Measurements from ENCODE around the gene ATP11A. TPM values are rescaled to one million over a fixed set of nuclear protein-coding genes. Genes with fewer than 3 reads are reported as not detected.

The ATP11A gene
- total RNA-seq, 2 donors from 2014 or later, result 15.8 to 19.6 TPM

DNA sequence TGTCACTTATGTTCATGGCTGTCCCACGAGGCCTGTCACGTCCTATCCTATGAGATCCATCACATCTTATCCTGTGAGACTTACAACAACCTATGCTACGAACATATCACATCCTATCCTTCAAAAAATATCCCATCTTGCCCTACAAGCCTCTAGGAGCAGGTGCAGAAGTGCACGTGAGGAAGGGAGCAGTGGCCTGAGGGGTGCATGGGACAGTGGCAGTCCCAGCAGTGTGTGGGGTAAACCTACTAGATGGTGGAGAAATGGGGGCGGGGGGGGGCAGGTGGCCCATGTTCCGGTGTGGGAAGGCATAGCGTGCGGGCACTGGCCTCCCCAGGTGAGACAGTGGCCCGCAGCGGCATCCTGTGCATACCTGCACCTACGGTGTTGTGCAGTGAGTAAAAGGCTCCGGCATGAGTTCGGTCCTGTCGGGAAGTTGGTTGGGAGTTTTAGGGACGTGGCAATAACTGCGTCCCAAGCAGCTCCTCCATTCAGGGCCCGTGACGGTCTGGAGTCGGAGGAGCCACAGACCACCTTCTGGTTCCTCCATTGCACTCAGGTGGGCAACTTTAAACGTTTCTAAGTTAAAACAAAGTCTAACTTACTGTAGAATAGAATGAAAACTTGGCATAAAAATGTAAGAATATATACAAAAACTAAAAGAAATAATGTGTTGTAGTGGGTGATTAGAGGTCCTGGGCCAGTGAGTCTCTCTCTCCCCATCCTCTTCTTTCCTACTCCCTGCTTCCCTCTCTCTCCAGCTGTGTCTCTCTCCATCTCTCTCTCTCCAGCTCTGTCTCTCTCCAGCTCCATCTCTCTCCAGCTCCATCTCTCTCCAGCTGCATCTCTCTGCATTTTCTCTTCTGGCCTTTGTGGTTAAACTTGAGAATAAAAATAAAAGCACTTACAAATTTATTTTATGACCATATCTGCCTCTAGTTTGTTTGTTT is 42.1 kb downstream of the ATP11A start:
- Histone ChIP-seq H3K9ac (ENCODE audit: low read depth in 2 of 2, low read length in 2 of 2) (no peak overlapping the region), H3K36me3 (no peaks in the 10 kb centered on the region), H3K9me3 (no peaks in the 10 kb centered on the region), H3K4me1 (no peaks in the 10 kb centered on the region), H3K4me3 (no peak overlapping the region), H3K27ac (no peak overlapping the region), H3K27me3 (no peaks in the 10 kb centered on the region)
- DNase-seq, result no peak
- intact Hi-C loops (cut with DNase I), result no loop called here
- TF ChIP-seq, protein P1, sequence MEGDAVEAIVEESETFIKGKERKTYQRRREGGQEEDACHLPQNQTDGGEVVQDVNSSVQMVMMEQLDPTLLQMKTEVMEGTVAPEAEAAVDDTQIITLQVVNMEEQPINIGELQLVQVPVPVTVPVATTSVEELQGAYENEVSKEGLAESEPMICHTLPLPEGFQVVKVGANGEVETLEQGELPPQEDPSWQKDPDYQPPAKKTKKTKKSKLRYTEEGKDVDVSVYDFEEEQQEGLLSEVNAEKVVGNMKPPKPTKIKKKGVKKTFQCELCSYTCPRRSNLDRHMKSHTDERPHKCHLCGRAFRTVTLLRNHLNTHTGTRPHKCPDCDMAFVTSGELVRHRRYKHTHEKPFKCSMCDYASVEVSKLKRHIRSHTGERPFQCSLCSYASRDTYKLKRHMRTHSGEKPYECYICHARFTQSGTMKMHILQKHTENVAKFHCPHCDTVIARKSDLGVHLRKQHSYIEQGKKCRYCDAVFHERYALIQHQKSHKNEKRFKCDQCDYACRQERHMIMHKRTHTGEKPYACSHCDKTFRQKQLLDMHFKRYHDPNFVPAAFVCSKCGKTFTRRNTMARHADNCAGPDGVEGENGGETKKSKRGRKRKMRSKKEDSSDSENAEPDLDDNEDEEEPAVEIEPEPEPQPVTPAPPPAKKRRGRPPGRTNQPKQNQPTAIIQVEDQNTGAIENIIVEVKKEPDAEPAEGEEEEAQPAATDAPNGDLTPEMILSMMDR (IDR thresholded peaks at IDR 0.05), result no peak

DNA sequence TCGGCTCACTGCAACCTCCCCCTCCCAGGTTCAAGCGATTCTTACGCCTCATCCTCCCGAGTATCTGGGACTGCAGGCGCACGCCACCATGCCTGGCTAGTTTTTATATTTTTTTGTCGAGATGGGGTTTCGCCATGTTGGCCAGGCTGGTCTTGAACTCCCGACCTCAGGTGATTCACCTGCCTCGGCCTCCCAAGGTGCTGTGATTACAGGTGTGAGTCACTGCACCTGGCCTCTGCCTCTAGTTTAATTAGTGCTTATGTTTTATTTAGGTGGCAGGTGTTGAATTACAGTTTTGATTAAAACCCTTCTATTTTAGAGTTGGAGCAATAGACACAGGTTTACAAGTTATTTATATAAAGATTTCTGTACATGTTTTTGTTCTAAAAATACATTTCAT is 42.8 kb downstream of the ATP11A start:
- intact Hi-C loops (cut with DNase I), result no loop called here
- Histone ChIP-seq H3K4me3 (no peak overlapping the region), H3K9ac (ENCODE audit: low read depth in 2 of 2, low read length in 2 of 2) (no peak overlapping the region), H3K27ac (no peak overlapping the region), H3K4me1 (no peaks in the 10 kb centered on the region), H3K27me3 (no peaks in the 10 kb centered on the region), H3K36me3 (no peaks in the 10 kb centered on the region), H3K9me3 (no peaks in the 10 kb centered on the region)
- TF ChIP-seq, protein P1 (IDR thresholded peaks at IDR 0.05), result no peak
- no peak for DNase-seq

- Histone ChIP-seq H3K27ac (no peak overlapping the region), H3K9me3 (no peaks in the 10 kb centered on the region), H3K9ac (ENCODE audit: low read depth in 2 of 2, low read length in 2 of 2) (no peak overlapping the region), H3K4me3 (no peak overlapping the region), H3K27me3 (no peaks in the 10 kb centered on the region), H3K4me1 (no peaks in the 10 kb centered on the region), H3K36me3 (no peaks in the 10 kb centered on the region)
- TF ChIP-seq, protein P1 (IDR thresholded peaks at IDR 0.05), result no peak
- DNase-seq, result no peak
- intact Hi-C loops (cut with DNase I), result no loop called here
Observed at GRCh38 chr13:112733112-112733511, 43.3 kb downstream of the ATP11A start.

DNA sequence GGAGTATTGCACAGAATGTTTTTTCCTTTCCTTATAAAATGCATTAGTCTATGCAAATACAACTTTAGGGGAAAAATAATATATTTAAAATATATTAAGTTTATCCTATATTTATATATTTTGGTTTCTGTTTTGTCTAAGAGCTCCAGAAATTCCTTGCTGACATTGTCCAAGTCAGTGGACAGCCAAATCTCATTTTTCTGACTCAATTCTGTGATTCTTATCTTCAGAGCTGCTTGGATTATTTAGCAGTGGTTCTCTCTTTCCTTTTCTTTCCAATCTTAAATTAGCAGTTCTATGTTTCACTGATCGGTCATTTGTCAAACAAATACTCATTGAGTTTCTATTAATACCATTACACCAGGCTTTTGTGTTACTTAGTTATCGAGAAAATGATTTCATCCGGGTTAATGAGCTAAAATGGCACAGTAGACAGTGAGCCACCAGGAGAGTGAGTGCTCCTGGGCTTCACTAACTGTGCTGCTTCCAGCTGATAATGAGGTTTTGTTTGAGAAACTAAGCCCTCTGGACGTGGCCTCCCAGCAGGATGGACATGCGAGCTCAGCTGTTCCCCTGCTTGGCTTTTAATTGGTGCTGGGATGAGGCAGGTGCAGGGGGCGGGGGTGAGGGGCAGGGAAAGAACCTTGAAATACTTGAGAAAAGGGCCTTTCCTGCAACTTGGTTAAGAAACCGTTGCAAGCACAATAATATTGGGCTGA is 44.0 kb downstream of the ATP11A start:
- Histone ChIP-seq H3K9ac (ENCODE audit: low read depth in 2 of 2, low read length in 2 of 2) (no peak overlapping the region), H3K27ac (no peak overlapping the region), H3K27me3 (no peaks in the 10 kb centered on the region), H3K4me1 (no peaks in the 10 kb centered on the region), H3K36me3 (no peaks in the 10 kb centered on the region), H3K4me3 (no peak overlapping the region), H3K9me3 (no peaks in the 10 kb centered on the region)
- intact Hi-C loops (cut with DNase I), result no loop called here
- no peak for DNase-seq
- TF ChIP-seq, protein P1 (IDR thresholded peaks at IDR 0.05), result no peak

- no peaks in the 10 kb centered on the region for H3K36me3 ChIP-seq
- no peaks in the 10 kb centered on the region for H3K4me1 ChIP-seq
- H3K4me3 ChIP-seq, result no peak overlapping the region
- H3K27ac ChIP-seq, result no peak overlapping the region
- no peak for DNase-seq
- H3K9ac ChIP-seq (ENCODE audit: low read depth in 2 of 2, low read length in 2 of 2), result no peak overlapping the region
- intact Hi-C loops (cut with DNase I), result no loop called here
- H3K9me3 ChIP-seq, result no peaks in the 10 kb centered on the region
- TF ChIP-seq, protein P1 (IDR thresholded peaks at IDR 0.05), result no peak
- H3K27me3 ChIP-seq, result no peaks in the 10 kb centered on the region
Observed at GRCh38 chr13:112734696-112735547, 45.1 kb downstream of the ATP11A start.

Data from colonic mucosa (tissue), 4 donors.